Kidney capillary endothelial cell (primary cell): Measurements from ENCODE around the gene RHBDF2.

Experiments
- DNase-seq: peaks from one replicate; pipeline ENCODE4 v3.0.0-alpha.2; 2018; ENCODE audit warnings: low spot score

RHBDF2 gene

GRCh38 chr17:76479515-76480060 is 21.6 kb downstream of the RHBDF2 start:
- DNase-seq = no peak

GRCh38 chr17:76478730-76479514 is 22.3 kb downstream of the RHBDF2 start:
- DNase-seq = no peak

GRCh38 chr17:76478097-76478496 is 23.1 kb downstream of the RHBDF2 start:
- DNase-seq = no peak

GRCh38 chr17:76477576-76477975 is 23.6 kb downstream of the RHBDF2 start:
- DNase-seq = no peak

GRCh38 chr17:76476736-76477135 is 24.5 kb downstream of the RHBDF2 start:
- no peak for DNase-seq

GRCh38 chr17:76475302-76475701 is 25.9 kb downstream of the RHBDF2 start:
- DNase-seq = no peak

- DNase-seq = no peak
Observed at GRCh38 chr17:76474894-76475293, 26.3 kb downstream of the RHBDF2 start.

- DNase-seq = no peak
Observed at GRCh38 chr17:76474238-76474637, 27.0 kb downstream of the RHBDF2 start.

- DNase-seq = no peak
Observed at GRCh38 chr17:76473541-76473985, 27.7 kb downstream of the RHBDF2 start.

GRCh38 chr17:76472726-76473125 is 28.5 kb downstream of the RHBDF2 start:
- DNase-seq = no peak

- no peak for DNase-seq
Observed at GRCh38 chr17:76472258-76472645, 29.0 kb downstream of the RHBDF2 start.

- no peak for DNase-seq
Observed at GRCh38 chr17:76471498-76472257, 29.5 kb downstream of the RHBDF2 start.

- no peak for DNase-seq
Observed at GRCh38 chr17:76469991-76470739, 31.1 kb downstream of the RHBDF2 start.

- no peak for DNase-seq
Observed at GRCh38 chr17:76469076-76469990, 31.9 kb downstream of the RHBDF2 start.

GRCh38 chr17:76468634-76469010 is 32.6 kb downstream of the RHBDF2 start:
- DNase-seq = no peak

GRCh38 chr17:76467809-76468633 is 33.2 kb downstream of the RHBDF2 start:
- no peak for DNase-seq

- no peak for DNase-seq
Observed at GRCh38 chr17:76467366-76467765, 33.9 kb downstream of the RHBDF2 start, which contains the start of gene AANAT. TSS of gene AANAT (plus strand) at chr17:76467603. CDS start at chr17:76468747, 1,144 bp downstream.

- no peak for DNase-seq
Observed at GRCh38 chr17:76466775-76467130, 34.5 kb downstream of the RHBDF2 start.

GRCh38 chr17:76462556-76463290 is 38.5 kb downstream of the RHBDF2 start:
- no peak for DNase-seq
